Measurements from ENCODE around the gene HLA-DRA.
A peak's percentile ranks its signal among the peaks of the same experiment; 100 is the strongest.
"Not testable (repeated sequence)": the region's sequence is repeated elsewhere in the genome, so short reads cannot be mapped to it uniquely, and the experiment has no call there.

Gene HLA-DRA

DNA sequence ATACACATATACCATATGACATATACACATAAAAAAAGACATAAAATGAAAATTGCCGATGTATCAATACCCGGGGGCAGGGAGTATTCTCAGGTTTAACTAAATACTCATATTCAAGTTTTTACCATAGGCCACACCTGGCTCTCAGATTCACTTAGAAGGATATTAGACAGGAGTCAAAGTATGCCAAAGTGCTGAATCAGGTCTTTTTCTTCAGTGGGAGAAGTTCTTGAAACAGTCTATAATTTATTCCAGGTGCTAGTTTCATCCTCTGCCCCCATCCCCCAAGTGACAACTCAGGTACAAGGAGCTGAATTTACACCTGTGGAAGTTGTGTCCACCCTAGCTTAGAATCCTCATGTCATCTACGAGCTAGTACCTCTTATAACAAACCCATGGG, 8.5 kb upstream of the HLA-DRA start:
- no peak for DNase-seq (ENCODE audit: low read depth)

DNA sequence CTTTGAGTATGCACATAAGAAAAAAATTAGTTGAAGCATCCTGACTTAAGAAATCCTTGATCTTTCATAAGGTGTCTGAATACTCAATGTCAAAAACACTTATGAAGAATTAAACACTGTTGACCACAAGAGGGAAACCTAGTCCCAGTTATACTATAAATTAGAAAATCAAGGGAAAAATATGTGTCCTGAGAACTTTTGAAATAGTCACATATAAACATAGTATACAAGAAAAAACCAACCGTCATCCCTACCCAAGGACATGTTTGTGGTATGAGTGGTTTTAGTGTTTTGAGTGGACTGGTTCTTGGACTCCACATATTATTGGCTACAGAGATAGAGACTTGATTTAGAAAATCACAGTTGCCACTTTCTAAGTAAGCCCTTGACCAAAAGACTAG, 7.6 kb upstream of the HLA-DRA start:
- DNase-seq (ENCODE audit: low read depth), result peak; percentile 37

DNA sequence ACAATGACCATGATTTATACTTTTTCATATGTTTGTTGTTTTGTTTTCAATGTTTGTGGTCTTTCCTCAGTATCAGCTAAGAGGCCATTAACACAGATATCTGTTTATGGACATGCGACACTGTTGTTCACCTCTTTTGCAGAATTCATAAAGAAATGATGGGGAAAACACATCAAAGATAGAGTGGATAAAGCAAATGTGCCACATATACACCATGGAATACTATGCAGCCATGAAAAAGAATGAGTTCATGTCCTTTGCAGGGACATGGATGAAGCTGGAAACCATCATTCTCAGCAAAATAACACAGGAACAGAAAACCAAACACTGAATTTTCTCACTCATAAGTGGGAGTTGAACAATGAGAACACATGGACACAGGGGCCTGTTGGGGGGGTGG, 5.7 kb upstream of the HLA-DRA start:
- DNase-seq (ENCODE audit: low read depth), result not testable (repeated sequence)

DNA sequence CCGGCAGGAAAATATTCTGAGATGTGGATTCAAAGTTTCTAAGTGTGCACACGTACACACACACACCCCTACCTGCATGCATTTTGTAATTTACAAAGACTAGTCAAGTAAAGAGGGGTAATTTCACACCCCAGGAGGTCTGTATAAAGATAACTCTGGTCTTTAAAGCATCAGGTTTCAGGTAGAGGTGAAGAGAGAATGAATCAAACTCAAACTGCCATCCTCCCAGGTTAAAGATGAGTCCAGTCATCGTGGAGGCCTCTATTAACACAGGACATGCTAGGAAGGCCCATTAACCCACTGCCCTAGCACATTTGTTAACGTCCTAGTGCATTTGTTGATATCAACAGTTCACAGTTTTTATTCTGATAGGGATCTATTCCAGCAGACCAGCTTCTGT, 3.5 kb upstream of the HLA-DRA start:
- DNase-seq (ENCODE audit: low read depth), result no peak

DNA sequence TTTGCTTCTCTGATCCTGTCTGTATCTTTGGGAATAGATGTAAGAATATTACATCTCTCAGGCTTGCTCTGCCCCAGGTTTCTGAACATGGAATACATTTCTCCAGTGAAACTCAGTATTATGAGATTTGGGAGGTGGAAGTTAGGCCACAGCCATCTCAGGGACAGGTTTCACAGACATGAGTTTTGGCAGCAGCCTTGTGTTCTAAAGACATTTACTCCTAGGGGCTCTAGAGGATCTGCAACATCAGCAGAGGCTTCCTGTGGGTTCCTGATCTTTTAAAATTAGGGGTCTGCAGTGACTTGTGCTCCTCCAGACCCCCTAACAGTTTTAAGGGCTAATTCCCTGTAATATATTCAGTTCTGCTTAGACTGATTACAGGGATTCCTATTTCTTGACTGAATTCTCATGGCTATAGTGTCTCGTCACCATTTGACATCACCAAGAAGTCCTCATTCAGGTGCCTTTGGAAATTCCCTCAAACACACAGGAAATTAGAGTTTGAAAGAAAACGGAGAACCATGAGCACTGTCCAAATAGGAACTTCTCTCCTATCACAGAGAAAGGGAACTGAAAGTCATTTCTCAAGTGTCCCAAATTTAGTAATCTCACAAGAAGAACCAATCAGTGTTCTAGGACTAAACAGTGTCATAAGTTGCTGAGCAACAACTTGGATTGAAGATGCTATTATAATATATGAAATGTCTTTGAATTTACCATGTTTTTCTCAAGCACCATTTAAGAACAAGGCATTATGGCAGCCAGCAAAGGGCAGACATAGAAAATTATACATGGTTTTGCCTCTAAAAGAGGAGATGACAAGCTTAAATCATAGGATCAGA, 2.5 kb upstream of the HLA-DRA start:
- peak; percentile 40 for DNase-seq (ENCODE audit: low read depth)

DNA sequence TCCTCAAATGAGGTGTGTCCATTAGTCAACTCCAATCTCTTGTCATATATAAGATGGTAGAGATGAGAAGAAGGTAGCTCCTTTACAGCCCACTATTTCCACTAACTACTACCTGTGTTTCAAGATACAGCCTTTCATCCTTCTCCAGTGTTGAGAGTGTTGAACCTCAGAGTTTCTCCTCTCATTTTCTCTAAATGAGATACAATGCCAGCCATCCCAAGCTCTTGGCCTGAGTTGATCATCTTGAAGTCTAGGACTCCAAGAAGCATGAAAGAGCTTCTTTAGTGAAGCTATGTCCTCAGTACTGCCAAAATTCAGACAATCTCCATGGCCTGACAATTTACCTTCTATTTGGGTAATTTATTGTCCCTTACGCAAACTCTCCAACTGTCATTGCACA, 548 bp upstream of the HLA-DRA start:
- DNase-seq (ENCODE audit: low read depth), result no peak

DNA sequence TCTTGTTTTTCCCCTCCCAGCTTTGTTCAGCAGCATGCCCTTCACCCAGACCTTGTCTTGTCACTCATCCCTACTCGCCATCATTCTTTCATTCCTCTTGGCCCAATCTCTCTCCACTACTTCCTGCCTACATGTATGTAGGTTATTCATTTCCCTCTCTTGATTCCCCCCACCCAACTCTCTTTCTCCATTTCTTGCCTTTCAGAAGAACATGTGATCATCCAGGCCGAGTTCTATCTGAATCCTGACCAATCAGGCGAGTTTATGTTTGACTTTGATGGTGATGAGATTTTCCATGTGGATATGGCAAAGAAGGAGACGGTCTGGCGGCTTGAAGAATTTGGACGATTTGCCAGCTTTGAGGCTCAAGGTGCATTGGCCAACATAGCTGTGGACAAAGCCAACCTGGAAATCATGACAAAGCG, 2.6 kb downstream of the HLA-DRA start:
- no peak for DNase-seq (ENCODE audit: low read depth)

DNA sequence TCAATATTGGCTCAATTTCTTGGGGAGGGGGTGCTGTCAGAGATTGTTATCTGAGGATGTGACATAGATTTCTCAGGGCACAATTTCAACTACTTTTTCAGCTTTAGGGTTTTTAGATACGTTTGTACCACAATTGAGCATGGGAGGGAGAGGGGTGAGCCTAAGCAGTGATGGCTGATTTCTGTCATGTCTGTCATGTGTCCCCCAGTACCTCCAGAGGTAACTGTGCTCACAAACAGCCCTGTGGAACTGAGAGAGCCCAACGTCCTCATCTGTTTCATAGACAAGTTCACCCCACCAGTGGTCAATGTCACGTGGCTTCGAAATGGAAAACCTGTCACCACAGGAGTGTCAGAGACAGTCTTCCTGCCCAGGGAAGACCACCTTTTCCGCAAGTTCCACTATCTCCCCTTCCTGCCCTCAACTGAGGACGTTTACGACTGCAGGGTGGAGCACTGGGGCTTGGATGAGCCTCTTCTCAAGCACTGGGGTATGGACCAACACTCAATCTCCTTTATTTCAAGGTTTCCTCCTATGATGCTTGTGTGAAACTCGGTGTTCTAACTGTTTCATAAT, 3.4 kb downstream of the HLA-DRA start:
- no peak for DNase-seq (ENCODE audit: low read depth)

DNA sequence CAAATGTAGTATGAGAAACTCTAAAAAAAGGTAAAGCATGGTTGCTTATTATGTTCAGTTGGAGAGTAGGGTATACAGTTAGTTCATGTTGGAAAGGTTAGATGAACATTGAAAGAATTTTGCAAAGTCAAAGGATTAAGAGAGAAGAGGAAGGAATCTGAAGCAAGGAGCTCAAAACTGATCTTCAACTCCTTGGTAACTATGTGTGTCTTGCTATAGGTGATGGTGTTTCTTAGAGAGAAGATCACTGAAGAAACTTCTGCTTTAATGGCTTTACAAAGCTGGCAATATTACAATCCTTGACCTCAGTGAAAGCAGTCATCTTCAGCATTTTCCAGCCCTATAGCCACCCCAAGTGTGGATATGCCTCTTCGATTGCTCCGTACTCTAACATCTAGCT, 4.7 kb downstream of the HLA-DRA start:
- no peak for DNase-seq (ENCODE audit: low read depth)

DNA sequence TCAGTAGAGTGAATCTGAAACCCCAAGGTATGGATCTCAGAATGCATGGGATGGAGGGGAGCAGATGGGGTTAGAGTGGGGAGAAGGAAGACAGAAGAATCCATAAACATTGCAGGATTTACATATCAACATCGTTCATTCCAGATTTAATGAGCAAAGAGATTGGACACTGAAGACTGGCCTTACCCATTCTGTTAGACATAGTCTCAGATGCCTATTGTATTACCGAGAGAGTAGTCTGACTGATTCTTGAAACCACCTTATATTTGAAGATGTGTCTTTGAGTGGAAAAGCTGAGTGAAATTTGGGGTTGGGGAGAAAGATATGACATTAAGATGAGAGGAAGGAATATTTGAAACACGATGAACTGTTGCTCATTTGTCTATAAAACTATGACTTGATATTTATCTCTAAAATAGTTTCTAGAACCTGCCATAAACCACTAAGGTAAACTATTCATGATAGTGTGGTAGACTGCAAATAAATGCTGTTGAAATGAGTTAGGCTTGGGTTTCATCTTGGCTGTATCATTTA, 5.7 kb downstream of the HLA-DRA start:
- DNase-seq (ENCODE audit: low read depth), result no peak

DNA sequence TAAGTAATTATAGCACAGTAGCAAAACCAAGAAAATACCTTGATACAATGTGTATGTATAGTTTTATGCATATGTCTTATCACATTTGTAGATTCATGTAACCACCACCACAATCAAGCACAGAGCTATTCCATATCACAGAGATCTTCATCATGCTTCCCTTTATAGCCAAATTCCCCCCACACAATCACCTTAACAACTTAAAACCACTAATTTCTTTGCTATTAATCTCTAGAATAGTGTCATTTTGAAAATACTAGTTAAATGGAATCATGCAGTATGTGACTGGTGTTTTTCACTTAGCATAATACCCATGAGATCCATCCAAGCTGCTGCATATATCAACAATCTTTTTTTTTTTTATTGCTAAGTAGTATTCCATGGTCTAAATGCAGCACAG, 8.2 kb downstream of the HLA-DRA start:
- no peak for DNase-seq (ENCODE audit: low read depth)

DNA sequence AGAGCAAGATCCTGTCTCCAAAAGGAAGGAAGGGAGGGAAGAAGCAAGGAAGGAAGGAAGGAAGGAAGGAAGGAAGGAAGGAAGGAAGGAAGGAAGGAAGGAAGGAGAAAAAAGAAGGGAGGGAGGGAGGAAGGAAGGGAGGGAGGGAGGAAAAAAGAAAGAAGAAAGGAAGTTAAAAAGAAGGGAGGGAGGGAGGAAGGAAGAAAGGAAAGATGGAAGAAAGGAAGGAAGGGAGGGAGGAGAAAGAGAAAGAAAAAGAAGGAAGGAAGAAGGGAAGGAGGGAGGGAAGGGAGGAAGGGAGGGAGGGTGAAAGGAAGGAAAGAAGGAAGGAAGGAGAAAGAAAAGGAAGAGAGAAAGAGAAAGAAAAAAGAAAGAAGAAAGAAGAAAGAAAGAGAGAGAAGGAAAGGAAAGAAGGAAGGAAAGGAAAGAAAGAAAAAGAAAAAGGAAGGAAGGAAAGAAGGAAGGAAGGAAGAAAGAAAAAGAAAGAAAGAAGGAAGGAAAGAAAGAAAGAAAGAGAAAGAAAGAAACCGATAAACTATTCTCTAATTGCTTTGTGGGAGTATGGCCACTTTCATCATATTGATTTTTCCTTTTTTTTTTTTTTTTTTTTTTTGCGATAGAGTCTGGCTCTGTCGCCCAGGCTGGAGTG, 9.5 kb downstream of the HLA-DRA start:
- no peak for DNase-seq (ENCODE audit: low read depth)

DNA sequence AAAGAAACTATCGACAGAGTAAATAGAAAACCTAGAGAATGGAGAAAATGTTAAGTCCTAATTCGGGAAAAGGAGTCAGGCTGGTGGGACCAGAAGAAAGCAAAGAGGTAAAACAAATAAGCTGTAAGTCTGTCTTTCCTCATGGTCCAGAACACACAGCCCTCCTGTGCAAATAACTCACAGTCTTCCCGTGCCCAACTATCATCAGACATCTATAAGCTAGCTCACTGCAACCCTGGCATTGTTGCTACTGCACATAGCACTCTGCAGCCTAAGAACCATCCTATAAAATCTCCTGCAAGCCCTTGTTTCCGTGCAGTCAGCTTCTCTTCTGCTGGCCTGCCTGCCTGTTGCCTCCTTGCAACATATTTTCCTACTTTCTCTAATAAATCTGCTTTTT, 17.4 kb downstream of the HLA-DRA start:
- DNase-seq (ENCODE audit: low read depth), result no peak

DNA sequence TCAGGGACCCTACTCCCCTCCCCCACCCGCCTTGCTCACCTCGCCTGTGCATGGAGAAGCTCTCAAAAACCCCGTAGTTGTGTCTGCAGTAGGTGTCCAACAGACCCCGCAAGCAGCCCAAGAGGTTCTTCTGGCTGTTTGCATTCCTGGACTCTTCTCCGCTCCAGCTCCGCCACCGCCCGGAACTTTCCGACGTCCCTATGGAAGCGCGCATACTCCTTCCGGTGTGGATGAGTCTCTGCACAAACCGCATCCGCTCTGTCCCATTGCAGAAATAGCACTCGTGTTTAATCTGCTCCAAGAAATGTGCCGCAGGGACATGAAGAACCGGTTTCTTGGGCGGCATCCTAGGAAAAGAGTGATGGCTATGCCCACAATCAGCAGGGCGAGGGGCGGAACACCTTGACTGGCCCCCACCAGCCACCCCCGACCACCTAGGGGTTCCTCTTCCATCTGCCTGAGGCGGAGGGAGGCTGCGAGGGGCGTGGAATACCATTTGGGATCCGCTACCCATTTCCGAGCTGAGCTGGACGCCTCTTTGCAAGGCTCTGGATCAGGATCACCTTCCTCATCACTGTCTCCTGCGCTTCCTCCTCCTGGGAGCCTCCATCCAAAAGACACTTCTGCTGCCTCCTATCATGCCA, 20.2 kb downstream of the HLA-DRA start:
- no peak for DNase-seq (ENCODE audit: low read depth)

DNA sequence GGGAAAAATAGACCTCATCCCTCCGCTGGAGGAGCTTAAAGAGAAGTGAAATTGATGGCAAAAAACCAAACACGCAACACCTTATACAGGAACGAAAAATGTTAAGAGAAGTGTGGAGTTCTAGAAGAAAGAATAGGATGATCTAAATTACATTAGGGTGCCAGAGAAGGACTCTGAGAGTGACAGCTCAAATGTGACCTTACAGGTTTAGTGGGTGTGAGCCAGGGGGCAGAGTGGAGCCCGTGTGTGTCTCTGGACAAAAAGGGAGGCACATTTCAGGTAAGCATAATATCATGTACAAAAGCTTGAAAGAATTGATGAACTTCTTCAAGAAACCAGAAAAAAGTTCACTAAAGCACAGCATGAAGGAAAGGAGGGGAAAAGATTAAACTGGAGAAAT, 20.8 kb downstream of the HLA-DRA start:
- DNase-seq (ENCODE audit: low read depth), result no peak

DNA sequence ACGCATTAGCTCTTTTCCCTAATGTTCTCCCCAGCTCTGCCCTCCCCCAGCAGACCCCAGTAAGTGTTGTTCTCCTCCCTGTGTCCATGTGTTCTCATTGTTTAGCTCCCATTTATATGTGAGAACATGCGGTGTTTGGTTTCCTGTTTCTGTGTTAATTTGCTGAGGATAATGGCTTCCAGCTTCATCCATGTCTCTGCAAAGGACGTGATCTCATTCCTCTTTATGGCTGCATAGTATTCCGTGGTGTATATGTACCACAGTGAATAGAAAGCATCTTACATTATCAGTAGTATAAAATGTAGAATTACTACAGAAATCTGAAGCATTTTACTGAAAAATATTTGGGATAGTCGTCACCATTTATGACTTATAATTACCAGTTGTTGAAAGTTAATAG, 21.8 kb downstream of the HLA-DRA start:
- DNase-seq (ENCODE audit: low read depth), result no peak

DNA sequence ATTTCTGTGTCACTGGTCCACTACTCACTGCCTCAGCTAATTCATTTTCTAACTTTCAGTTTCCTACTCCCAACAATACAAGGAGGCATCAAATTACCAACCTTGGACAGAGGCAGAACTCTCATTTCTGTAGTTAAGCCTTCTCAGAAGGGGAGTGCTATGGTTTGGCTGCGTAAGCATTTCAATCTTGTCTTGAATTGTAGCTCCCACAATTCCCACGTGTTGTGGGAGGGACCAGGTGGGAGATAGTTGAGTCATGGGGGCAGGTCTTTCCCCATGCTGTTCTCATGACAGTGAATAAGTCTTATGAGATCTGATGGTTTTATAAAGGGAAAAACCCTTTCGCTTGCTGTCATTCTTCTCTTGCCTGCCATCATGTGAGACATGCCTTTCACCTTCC, 22.9 kb downstream of the HLA-DRA start:
- peak; percentile 5 for DNase-seq (ENCODE audit: low read depth)

DNA sequence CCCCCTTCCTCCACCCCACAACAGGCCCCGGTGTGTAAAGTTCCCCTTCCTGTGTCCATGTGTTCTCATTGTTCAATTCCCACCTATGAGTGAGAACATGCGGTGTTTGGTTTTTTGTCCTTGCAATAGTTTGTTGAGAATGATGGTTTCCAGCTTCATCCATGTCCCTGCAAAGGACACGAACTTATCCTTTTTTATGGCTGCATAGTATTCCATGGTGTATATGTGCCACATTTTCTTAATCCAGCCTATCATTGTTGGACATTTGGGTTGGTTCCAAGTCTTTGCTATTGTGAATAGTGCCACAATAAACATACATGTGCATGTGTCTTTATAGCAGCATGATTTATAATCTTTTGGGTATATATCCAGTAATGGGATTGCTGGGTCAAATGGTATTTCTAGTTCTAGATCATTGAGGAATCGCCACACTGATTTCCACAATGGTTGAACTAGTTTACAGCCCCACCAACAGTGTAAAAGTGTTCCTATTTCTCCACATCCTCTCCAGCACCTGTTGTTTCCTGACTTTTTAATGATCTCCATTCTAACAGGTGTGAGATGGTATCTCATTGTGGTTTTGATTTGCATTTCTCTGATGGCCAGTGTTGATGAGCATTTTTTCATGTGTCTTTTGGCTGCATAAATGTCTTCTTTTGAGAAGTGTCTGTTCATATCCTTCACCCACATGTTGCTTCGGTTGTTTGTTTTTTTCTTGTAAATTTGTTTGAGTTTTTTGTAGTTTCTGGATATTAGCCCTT, 28.2 kb downstream of the HLA-DRA start:
- DNase-seq (ENCODE audit: low read depth), result not testable (repeated sequence)

DNA sequence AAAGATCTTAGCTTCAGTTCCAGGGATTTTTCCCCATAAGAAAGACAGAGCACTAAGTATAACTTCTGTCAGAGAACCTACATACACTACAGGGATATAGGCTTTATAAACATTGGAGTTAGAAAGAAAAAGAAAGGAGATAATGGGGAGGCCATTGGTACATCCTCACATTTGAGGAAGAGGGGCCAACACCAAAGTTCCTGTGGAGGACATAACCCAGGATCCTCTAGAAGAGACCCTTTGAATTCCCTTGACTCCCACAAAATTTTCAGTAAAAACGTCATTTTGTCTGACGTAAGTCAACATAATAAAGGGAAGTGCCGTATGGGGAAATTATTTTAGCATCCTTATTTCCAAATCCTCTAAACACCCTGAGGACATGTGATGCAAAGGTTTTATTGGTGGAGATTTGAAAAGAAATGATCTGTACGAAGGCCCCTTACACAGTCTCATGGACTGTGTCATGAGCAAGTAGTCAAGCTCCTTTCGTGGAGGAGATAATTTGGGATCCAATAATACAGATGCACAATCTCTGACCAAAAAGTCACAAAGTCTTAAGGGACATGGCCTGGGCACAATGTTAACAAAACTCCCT, 33.2 kb downstream of the HLA-DRA start:
- DNase-seq (ENCODE audit: low read depth), result no peak

DNA sequence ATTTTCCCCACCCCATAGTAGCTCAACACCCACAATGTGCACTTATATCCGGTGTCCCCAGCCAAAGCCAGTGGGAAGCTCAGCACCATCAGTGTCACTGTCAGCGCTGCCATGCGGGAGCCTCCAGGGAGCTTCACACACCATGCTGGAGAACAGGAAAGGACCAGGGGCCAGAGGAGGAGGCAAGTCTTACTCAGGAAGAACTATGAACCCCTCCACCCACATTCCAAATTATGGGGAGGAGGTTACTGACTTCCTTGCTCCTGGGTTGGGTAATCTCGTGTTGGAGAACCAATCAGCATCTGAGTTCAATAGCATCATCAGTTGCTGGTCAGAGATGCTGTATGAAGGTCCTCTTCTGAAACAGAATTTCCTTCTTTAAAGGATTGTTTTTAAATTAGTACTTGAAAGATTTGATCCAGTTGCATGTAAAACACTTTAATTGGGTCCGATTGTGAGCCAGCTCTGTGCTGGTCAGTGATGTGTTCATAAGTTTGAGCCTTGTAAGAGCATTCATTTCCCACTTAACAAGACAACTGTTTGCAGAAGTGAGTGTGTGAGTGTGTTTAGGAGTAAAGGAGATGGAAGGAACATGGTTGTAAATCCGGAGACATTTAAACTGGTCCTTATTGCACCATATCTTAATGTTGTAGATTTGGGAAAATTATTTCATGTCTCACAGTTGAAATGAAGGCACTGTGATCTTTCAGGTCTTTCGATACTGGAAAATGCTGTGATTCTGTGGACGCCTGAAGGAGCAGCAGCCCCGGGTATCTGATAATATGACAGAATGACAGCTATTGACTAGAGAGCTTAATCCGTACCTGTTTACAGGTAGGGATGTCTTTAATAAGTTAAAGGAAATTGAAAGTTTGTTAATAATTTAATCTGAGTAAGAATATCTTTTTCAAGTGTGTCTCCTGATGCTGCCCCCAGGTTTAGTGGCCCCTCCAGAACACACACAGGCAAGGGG, 34.0 kb downstream of the HLA-DRA start:
- DNase-seq (ENCODE audit: low read depth), result not testable (repeated sequence)

Measured in iris pigment epithelial cell (primary cell).